Hippocampal formation (tissue), 2 donors: ENCODE results near the gene FTCDNL1.

Experiments
- DNase-seq, 2 donors: peaks; one replicate each; lab custom pipeline; 2025; lab: John Stamatoyannopoulos, UW

Gene FTCDNL1

DNA sequence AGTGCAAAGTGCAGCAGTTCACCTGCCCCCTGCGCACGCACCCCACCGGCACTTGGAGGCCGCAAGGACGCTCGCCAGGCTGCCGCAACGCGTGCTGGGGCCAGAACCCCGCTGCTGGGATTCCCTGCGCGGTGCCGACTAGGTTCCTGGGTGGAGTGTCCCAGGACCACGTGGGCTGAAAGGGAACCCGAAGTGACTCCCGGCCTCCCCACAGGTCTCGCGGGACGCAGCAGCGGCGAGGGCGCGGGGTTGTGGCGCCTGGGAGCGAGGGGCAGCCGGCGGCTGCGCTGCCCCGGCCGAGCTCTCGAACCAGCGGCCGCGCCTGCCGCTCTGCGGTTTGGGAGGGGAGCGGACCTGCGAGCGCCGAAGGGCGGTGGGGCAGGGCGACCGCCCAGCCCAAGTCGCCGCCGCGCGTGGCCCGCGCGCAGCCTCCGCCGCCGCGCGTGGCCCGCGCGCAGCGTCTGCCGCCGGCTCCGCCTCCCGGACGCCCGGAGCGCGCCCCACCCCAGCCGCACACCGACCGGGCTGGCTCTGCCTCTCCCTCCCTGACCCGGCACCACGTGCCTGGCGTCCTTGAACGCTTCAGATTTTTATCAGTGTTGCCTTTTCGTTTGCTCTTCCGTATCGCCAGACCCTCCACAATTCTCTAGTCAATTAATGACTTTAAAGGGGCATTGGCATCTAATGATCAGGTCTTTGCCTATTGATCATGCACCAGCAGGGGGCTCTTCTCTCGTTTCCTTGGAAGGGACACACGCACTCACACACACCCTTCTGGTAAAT, at the start of gene FTCDNL1:
TSS of gene FTCDNL1 (minus strand) at position 475 of the 783 bp plus-strand sequence. CDS start 2,230 bp downstream, outside the sequence.
- DNase-seq, result peak; percentile 80 to 84

DNA sequence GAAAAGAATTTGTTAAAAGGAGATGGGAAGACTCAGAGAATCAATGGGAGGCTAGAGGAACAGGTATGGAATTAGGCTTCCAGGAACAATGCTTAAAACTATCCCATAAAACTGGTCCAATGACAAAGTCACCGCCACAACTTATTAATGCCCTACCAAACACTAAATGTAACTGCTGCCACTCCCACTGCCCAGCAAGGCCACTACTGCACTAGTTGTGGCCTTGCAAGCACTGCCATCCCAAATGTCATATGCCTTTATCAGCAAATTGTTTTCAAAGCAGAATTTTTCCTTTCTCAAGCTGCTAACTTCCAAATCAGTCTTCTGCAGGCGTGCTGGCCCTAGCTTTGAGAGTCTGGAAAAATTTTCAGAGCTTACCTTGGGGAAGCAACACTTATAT, 45.6 kb upstream of the FTCDNL1 start:
- no peak for DNase-seq

DNA sequence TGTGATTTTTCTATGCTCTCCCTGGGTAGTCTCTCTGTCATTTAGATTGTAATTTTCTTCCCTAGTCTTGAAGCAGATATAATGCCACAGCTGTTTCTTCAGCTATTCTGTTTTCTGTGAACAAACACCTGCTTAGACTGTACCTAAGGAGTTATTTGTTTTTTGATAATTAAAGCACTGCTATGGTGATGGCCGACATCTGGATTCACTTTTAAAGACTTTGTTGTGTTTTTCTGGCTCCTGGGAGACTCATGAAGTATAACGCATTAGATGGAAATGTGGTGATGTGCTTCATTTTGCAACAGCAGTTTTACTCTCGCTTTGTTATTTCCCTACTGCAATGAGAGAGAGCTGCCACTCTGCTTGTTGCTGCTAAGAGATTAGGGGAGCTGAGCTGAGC, 44.4 kb upstream of the FTCDNL1 start:
- no peak for DNase-seq

- no peak for DNase-seq
These were observed 32.7 kb upstream of the FTCDNL1 start for GRCh38 chr2:199883474-199884212.

DNA sequence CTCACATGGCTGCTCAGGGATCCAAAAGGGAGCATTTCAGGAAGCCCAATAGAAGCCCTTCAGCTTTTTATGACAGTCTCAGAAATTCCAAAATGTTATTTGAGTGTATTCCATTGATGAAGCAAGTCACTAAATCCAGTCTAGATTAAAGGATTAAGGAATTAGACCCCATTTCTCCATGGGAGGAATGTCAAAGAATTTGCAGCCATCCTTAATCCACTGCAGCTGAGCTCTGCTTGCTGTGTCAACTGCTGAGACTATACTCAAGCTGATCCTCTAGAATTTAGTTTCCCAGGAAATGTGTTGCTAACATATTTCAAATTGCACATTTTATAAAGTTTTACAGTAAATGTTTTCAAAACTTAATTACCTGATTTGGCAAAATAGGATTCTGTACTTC, 31.7 kb upstream of the FTCDNL1 start:
- DNase-seq, result no peak

- DNase-seq, result no peak
These were observed 24.4 kb upstream of the FTCDNL1 start for GRCh38 chr2:199875400-199875799.

DNA sequence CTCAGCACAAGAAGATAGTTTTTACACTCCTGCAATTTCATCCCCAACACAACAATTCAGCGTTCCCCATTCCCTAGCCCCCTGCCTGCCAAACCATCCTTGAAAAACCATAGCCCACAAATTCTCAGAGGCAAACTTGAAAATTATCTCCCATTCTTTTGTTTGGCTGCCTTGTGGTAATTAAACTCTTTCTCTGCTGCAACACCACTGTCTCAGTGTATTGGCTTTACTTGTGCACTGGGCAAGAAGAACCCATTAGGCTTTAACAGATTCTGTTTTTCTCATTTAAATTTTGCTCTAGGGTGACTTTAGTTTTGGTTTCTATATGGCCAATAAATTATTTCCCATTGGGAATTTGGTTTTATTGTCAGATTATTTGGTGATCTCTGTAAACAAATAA, 23.2 kb upstream of the FTCDNL1 start:
- no peak for DNase-seq

- no peak for DNase-seq
These were observed 19.6 kb upstream of the FTCDNL1 start for GRCh38 chr2:199870581-199870980.

DNA sequence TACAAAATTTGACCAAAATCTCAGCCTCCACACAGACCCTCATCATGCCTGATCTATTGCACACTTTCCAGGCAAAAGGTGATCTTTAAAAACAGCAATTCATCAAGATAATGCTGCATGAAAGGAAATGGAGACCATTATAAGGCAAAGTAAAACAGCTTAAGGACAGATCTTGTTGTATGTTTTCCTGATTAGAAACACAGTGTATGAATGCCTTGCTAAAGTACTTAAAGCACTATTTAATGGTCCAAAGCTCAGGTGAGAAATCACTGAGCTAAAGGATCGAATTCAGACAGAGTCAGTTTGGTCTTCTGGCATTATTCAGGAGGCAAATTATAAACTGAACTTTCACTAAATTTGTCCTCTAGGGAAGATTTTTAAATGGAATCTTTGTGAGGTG, 18.7 kb upstream of the FTCDNL1 start:
- no peak for DNase-seq

GRCh38 chr2:199869227-199869541, 18.2 kb upstream of the FTCDNL1 start:
- DNase-seq, result no peak

GRCh38 chr2:199868431-199869226, 17.6 kb upstream of the FTCDNL1 start:
- no peak for DNase-seq

GRCh38 chr2:199865905-199866304, 14.9 kb upstream of the FTCDNL1 start:
- DNase-seq, result no peak

DNA sequence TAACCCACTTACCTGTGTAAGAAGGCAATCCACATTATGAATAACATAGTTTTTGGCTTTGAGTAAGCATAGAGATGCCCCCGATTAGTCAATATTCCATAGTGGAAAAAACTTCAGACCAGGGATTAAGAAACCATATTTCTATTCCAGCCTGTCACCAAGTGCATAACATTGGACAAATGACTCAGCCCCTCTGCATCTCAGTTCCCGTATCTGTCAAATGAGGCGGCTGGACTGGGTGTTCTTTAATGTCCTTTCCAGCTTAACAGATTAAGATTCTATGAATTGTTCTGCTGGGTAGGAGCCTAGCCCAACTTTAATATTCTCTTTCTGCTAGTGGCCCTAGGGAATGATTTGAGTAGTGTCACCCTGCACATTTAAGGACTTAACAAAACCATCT, 11.8 kb upstream of the FTCDNL1 start:
- no peak for DNase-seq

DNA sequence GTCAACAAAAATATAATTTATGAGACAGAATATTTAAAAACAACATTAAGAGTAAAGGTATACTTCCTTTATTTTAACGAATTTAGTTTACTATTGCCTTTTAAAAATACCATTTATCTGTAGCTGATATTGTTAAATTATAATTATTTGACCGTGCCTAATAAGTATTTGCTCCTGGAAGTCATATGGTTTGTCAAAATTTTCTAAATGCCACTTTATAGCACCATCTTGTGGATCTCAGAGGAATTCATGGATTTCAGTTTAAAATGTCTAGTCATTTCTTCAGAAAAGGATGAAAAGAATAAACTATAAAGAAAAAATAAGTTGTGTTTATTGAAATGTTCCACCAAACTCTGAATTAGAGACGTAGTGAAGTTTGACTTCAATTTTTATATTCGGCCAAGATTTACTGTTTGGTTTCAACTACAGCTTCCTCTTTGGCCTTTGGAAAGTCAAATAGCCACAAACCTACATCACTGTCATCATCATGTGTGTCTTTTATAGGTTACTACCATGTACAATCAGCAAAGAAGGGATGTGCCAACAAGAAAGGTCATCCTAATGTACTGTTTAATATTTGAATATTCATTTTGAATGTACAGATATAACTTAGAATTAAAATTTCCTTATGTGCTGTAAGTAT, 10.3 kb upstream of the FTCDNL1 start:
- peak in 1 of 2 donors; percentile 63 for DNase-seq

- no peak for DNase-seq
These were observed 4.8 kb upstream of the FTCDNL1 start for GRCh38 chr2:199855812-199856211.

DNA sequence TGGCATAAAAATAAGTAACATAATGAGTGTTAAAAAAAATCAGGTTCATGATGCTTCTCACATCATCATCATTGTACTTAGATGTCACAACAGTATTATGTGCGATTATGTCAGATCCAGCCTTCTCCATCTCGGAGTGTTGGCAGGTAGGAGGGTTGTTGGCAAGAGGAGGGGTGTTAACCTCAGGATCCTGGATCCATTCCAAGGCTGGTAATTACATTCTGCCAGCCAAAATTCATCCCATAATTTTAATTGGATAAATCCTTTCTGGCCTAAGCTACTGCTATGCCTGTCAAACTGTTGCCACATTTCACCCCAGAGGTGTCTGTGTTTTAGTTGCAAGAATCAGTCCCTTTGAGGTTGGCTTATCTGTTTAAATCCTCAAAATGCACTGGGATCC, 891 bp upstream of the FTCDNL1 start:
- DNase-seq, result peak in 1 of 2 donors; percentile 46

DNA sequence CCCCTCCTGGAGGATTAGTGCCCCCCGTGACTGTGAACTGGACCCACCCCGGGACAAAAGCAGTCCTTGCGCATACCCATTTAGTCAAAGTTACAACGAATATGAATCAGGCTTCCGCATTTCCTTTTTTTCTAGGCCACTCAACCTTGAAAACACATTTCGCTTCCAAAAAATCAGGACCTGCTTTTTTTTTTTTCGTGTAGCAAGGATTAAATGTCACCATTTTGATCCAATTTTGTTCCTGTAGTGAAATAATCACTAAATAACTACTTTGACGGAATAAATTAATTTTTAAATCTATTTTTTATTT, 464 bp upstream of the FTCDNL1 start:
- DNase-seq, result no peak

DNA sequence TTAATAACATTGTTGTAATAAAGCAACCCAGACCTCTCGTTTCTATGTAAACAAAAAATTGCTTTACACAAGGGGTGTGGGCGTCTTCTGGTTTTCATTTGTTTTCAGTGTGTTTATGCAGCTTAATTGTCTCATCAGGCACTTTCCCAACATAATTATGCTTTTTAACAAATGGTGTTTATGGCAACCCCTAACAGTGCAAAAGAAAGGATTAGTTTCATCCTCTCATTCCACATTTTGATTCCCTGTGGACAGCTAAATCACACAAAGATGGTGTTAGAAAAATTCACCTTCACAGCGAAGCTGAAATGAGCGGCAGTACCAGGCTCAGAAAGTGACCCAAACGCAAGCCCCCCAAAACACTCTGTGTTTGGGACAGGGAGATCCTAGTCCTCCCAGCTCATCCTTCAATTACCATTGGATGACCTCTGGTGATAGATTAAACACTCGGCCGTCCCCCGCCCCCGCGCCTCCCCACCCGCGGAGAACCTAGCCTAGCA, 724 bp downstream of the FTCDNL1 start:
- DNase-seq, result no peak

- no peak for DNase-seq
These were observed 2.4 kb downstream of the FTCDNL1 start for GRCh38 chr2:199848389-199849130.

- no peak for DNase-seq
These were observed 3.7 kb downstream of the FTCDNL1 start for GRCh38 chr2:199847181-199847864.
